Left ventricle myocardium superior (tissue), 1 donor: ENCODE results near the gene CDC73. TPM values are rescaled to one million over a fixed set of nuclear protein-coding genes. Genes with fewer than 3 reads are reported as not detected.
"Not testable (repeated sequence)": the region's sequence is repeated elsewhere in the genome, so short reads cannot be mapped to it uniquely, and the experiment has no call there.

Source experiments
- ATAC-seq: fragments of 200-7000 bp; cut with Tn5 transposase; one replicate; pipeline ENCODE4 v1.9.1; 2020; ENCODE audit warnings: mild to moderate bottlenecking, moderate library complexity
- DNase-seq: peaks from one replicate; pipeline ENCODE4 v3.0.0-alpha.2; 2020
- intact Hi-C: fragments of 100-400 bp; cut with micrococcal nuclease; formaldehyde crosslinking; loops from one replicate; pipeline ENCODE4 v1.11.0; 2022
- total RNA-seq: library from RNA; stranded (reverse); fragmentation: NEBNext Ultra II Directional; extraction: Animal tissue kit (Norgen Biotek cat#: 25700); gene quantifications from one replicate; pipeline ENCODE4 v1.2.1, GENCODE V29; 2021
- donor health status: DM: no; HTN: yes; CAD: no; lungs with severe emphysema.

Gene CDC73
- total RNA-seq, 1 donor from 2014 or later, result 59.5 TPM

- intact Hi-C loops, result no loop called here
- ATAC-seq, result no peak
These were observed 89.2 kb downstream of the CDC73 start for GRCh38 chr1:193210996-193211395.

GRCh38 chr1:193211539-193211938 is 89.7 kb downstream of the CDC73 start:
- intact Hi-C loops, result no loop called here
- no peak for DNase-seq
- ATAC-seq, result no peak

More at GRCh38 chr1:193210996-193211395, 89.2 kb downstream of the CDC73 start:
- no peak for DNase-seq

GRCh38 chr1:193212637-193213036 is 90.8 kb downstream of the CDC73 start:
- intact Hi-C loops, result no loop called here
- DNase-seq (no peak), ATAC-seq (no peak)

GRCh38 chr1:193213998-193214397 is 92.2 kb downstream of the CDC73 start:
- DNase-seq, result no peak
- ATAC-seq, result no peak
- intact Hi-C loops, result no loop called here

GRCh38 chr1:193216920-193217319 is 95.1 kb downstream of the CDC73 start:
- intact Hi-C loops, result no loop called here
- ATAC-seq (peak; percentile 73), DNase-seq (peak; percentile 33)

GRCh38 chr1:193219391-193219790 is 97.6 kb downstream of the CDC73 start:
- no peak for DNase-seq
- intact Hi-C loops, result no loop called here
- ATAC-seq, result no peak

- intact Hi-C loops, result no loop called here
- DNase-seq (no peak), ATAC-seq (no peak)
These were observed 99.8 kb downstream of the CDC73 start for GRCh38 chr1:193221651-193222050.

- ATAC-seq (peak; percentile 30), DNase-seq (no peak)
- intact Hi-C loops, result no loop called here
These were observed 100.3 kb downstream of the CDC73 start for GRCh38 chr1:193222056-193222615.

DNA sequence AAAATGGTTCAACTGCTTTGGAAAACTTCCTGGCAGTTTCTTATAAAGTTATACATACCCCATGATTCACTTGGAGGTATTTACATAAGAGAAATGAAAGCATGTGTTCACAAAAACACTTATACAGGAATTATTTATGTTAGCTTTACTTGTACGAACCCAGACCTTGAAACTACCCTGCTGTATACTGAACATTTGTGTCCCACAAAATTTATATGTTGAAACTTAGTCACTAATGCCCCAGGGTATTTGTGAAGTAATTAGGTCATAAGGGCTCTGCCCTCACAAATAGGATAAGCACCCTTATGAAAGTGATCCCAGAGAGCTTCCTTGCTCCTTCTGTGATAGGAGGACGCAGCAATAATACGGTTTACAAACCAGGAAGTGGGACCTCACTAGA is 107.3 kb downstream of the CDC73 start:
- intact Hi-C loops, result no loop called here
- no peak for ATAC-seq
- DNase-seq, result no peak

- not testable (repeated sequence) for ATAC-seq
These were observed 109.3 kb downstream of the CDC73 start for GRCh38 chr1:193231146-193231545.

DNA sequence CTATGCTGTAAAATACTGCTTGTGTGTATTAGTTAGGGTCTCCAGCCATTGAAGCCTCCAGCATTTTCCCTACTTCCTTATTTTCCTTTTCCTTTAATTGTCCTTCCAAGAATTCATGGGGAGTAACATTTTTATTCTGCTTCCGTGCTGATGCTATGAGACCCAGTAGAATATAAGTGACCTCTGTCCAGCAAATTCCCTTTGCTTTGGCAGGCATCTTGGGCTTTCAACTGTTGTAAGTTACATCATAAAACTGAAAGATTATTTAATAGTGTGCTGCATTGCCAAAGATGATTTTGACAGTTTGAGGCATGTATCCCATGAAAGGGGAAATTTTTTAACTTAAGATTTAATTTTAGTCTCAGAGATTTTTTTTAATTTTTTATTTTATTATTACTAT is 112.7 kb downstream of the CDC73 start:
- DNase-seq (no peak), ATAC-seq (no peak)
- intact Hi-C loops, result no loop called here

More at GRCh38 chr1:193231146-193231545, 109.3 kb downstream of the CDC73 start:
- intact Hi-C loops, DNase-seq: not testable (repeated sequence)

- intact Hi-C loops, result no loop called here
These were observed 115.6 kb downstream of the CDC73 start for GRCh38 chr1:193237381-193237978.

DNA sequence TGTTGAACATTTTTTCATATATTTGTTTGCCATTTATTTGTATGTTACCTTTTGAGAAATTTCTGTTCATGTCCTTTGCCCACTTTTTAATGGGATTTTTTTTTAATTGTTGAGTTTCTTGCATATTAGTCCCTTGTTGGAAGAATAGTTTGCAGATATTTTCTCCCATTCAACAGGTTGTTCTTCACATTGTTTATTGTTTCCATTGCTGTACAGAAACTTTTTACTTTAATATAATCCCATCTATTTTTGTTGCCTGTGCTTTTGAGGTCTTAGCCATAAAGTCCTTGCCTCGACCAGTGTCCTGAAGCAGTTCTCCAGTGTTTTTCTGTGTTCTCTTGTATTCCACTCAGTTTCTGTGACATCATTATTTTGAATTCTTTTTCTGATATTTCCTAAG is 118.8 kb downstream of the CDC73 start:
- no peak for ATAC-seq
- intact Hi-C loops, result loop anchor here (10.0 kb wide), 1 partner anchor 46 kb away; no protein-coding TSS in a partner anchor
- DNase-seq, result no peak

More at GRCh38 chr1:193237381-193237978, 115.6 kb downstream of the CDC73 start:
- ATAC-seq (no peak), DNase-seq (no peak)

DNA sequence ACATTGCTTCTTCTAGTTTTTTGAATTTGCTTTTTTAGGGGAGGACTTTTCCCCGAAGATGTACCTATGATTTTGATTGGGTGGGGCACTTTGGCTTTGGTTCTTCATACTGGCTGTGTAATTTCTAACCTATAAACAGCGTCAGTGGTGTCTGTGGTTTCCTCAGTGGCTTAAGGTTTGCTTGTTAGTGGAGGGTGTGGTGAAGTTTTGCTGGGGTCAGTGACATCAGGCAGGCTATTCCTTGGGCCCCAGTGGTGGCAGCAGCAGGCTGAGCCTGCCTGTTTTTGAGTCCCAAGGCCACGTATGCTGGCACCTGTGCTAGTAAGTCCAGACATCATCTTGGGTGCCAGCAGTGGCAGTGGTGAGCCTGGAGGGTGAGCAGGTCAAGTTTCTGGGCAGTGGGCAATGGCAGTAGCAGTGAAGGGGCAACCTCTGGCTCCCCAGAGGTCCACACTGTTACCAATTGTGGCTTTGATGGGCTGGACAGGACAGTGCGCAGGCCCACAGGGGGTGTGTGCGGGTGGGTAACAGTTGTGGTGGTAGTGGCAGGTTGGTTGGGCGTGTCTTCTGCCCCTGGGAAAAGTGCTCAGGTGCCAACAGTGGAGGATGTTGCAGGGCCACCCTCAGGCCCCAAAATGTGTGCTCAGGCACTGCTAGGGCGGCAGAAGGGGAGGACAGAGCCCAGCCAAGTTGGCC is 119.4 kb downstream of the CDC73 start:
- ATAC-seq (no peak), DNase-seq (no peak)
- intact Hi-C loops, result loop anchor here (10.0 kb wide), 1 partner anchor 46 kb away; no protein-coding TSS in a partner anchor

DNA sequence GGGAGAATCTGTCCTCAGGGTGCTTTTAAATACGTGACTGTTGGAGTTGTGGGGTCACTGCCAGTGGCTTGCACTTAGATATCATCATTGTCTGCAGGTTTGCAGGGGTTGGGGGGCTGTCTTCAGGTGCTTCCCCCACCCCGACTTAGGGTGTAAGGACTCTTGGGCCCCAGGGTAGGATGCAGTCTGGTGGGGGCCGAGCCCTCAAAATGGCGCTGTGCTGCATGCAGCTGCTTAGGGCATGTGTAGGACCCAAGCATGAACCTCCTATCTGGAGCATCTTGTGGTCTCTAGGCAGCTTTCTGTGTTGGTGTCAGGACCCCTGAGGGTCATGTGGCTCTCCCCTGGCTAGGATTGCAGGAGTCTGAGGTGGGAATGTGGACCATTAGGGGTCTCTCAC is 120.2 kb downstream of the CDC73 start:
- intact Hi-C loops, result loop anchor here (10.0 kb wide), 1 partner anchor 47 kb away; no protein-coding TSS in a partner anchor
- ATAC-seq (no peak), DNase-seq (no peak)

GRCh38 chr1:193249187-193249586 is 127.4 kb downstream of the CDC73 start:
- intact Hi-C loops, result loop anchor here (10.0 kb wide), 1 partner anchor 54 kb away; no protein-coding TSS in a partner anchor
- ATAC-seq, result no peak

DNA sequence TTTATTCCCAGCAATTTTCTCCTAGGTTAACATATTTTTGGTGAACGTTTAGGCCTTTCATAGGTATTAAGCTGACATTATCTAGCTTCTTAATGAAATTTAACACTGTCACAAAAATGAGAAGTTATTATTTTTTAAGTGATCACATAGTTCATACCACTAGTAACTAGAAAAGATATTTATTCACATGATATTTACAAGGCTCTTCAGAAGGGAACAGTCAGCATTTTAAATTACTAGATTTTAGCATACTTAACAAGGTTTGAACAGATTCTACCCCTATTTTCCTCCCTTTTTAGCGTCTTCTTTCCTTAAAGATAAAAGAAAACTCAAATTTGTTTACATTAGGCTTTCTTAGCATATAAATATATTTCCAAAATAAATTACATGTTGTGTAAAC is 130.1 kb downstream of the CDC73 start:
- intact Hi-C loops, result no loop called here
- DNase-seq (no peak), ATAC-seq (no peak)

More at GRCh38 chr1:193249187-193249586, 127.4 kb downstream of the CDC73 start:
- no peak for DNase-seq

GRCh38 chr1:193256019-193256418 is 134.2 kb downstream of the CDC73 start:
- ATAC-seq (no peak), DNase-seq (no peak)
- intact Hi-C loops, result no loop called here

GRCh38 chr1:193259636-193260035 is 137.8 kb downstream of the CDC73 start:
- ATAC-seq (no peak), DNase-seq (no peak)
- intact Hi-C loops, result no loop called here

GRCh38 chr1:193260056-193260745 is 138.4 kb downstream of the CDC73 start:
- ATAC-seq (no peak), DNase-seq (no peak)
- intact Hi-C loops, result no loop called here
